GM12878 (cell line): ENCODE results near the gene IRF9. TPM values are rescaled to one million over a fixed set of nuclear protein-coding genes. Genes with fewer than 3 reads are reported as not detected.

Experiments
- BCLAF1 ChIP-seq: fragments of 450-650 bp; IDR thresholded peaks from 2 replicates; pipeline ENCODE4 v1.6.1; 2017; ENCODE audit warnings: antibody characterized with exemption, mild to moderate bottlenecking, moderate library complexity
- CEBPB ChIP-seq, 2 experiments: fragments of 150-350 bp in 1 of 2; IDR thresholded peaks; 2 replicates each; pipeline ENCODE4 v1.6.1; 2012 to 2014; ENCODE audit warnings: low read depth in 2 of 2, low read length in 2 of 2, borderline replicate concordance in 1 of 2, inconsistent platforms in 1 of 2
- CTCF ChIP-seq, 3 experiments: IDR thresholded peaks in 2 of 3; conservative IDR thresholded peaks in 1 of 3; 2 replicates each; pipeline ENCODE4 v1.5.1; 2011; ENCODE audit warnings: low read depth in 3 of 3, low read length in 3 of 3, mild to moderate bottlenecking in 3 of 3, control low read depth in 2 of 3, moderate library complexity in 2 of 3, inconsistent platforms in 1 of 3, mixed read lengths in 1 of 3; ENCODE audit not compliant: control insufficient read depth in 2 of 3, insufficient read depth in 1 of 3; ENCODE audit errors: extremely low read depth in 1 of 3
- ETV6 ChIP-seq, 2 experiments: fragments of 450-650 bp in 1 of 2; IDR thresholded peaks in 1 of 2; conservative IDR thresholded peaks in 1 of 2; 2 replicates each; pipeline ENCODE4 v1.6.1; 2014; ENCODE audit warnings: antibody characterized with exemption in 1 of 2, borderline replicate concordance in 1 of 2, low read depth in 1 of 2, mild to moderate bottlenecking in 1 of 2, moderate library complexity in 1 of 2
- IKZF1 ChIP-seq: fragments of 450-650 bp; conservative IDR thresholded peaks from 2 replicates; pipeline ENCODE4 v1.6.1; 2017; ENCODE audit warnings: antibody characterized with exemption, mild to moderate bottlenecking
- IKZF2 ChIP-seq, 2 experiments: fragments of 450-650 bp; IDR thresholded peaks; 2 replicates each; pipeline ENCODE4 v1.6.1; 2017; ENCODE audit warnings: mild to moderate bottlenecking in 2 of 2, moderate library complexity in 2 of 2
- KDM1A ChIP-seq: fragments of 200-600 bp; sonication (generic); IDR thresholded peaks from 2 replicates; pipeline ENCODE4 v1.6.1; 2016; ENCODE audit warnings: borderline replicate concordance
- NFYA ChIP-seq: IDR thresholded peaks from 2 replicates; pipeline ENCODE4 v1.6.1; 2011; ENCODE audit warnings: low read depth, mild to moderate bottlenecking, low read length, improper control_type of control experiment, borderline replicate concordance
- RAD51 ChIP-seq: fragments of 450-650 bp; IDR thresholded peaks from 2 replicates; pipeline ENCODE4 v1.6.1; 2016; ENCODE audit warnings: moderate library complexity, mild to moderate bottlenecking, inconsistent platforms
- SIX5 ChIP-seq: IDR thresholded peaks from 2 replicates; pipeline ENCODE4 v1.6.1; 2011; ENCODE audit warnings: mild to moderate bottlenecking, low read depth, low read length, moderate library complexity; ENCODE audit not compliant: severe bottlenecking
- SREBF2 ChIP-seq: IDR thresholded peaks from 2 replicates; pipeline ENCODE4 v1.6.1; 2012; ENCODE audit warnings: mild to moderate bottlenecking, low read length
- SUPT20H ChIP-seq: IDR thresholded peaks from 2 replicates; pipeline ENCODE4 v1.6.1; 2011; ENCODE audit warnings: low read depth, mild to moderate bottlenecking, low read length, moderate library complexity, borderline replicate concordance; ENCODE audit not compliant: control insufficient read depth
- YY1 ChIP-seq: IDR thresholded peaks from 2 replicates; pipeline ENCODE4 v1.6.1; 2011; ENCODE audit warnings: low read depth, mild to moderate bottlenecking, low read length
- ZNF217 ChIP-seq: fragments of 450-650 bp; IDR thresholded peaks from 2 replicates; pipeline ENCODE4 v1.6.1; 2017; ENCODE audit warnings: antibody characterized with exemption, mild to moderate bottlenecking
- polyA plus RNA-seq, 11 experiments: library from polyadenylated mRNA; depleted of rRNA in 4 of 11; unstranded in 6 of 11; stranded (reverse) in 5 of 11; fragments of >200 nt; fragmentation: Nextera tagmentation in 4 of 11; fragmentation: Illumina TruSeq in 1 of 11; extraction: Ambion mirVana in 4 of 11; extraction: Trizol in 1 of 11; gene quantifications; 1 replicate in 1 of 11; 2 replicates in 10 of 11; pipeline versions ENCODE4 v1.2.1 to v1.2.3, GENCODE V29; 2011 to 2016; ENCODE audit warnings: inconsistent platforms in 2 of 11, missing spikeins in 2 of 11, low read depth in 1 of 11
- total RNA-seq, 4 experiments: library from RNA; depleted of rRNA in 3 of 4; stranded (reverse); fragments of >200 nt in 3 of 4; fragmentation: Illumina TruSeq in 1 of 4; extraction: Trizol in 1 of 4; gene quantifications; 2 replicates each; pipeline versions ENCODE4 v1.2.1 to v1.2.3, GENCODE V29; 2013 to 2021
- TF ChIP-seq, protein P1 (sequence below): fragments of 450-650 bp; IDR thresholded peaks from 2 replicates; pipeline ENCODE4 v1.6.1; 2017; ENCODE audit warnings: mild to moderate bottlenecking, moderate library complexity
- TF ChIP-seq, protein P2 (sequence below): IDR thresholded peaks from 2 replicates; pipeline ENCODE4 v1.6.1; 2011; ENCODE audit warnings: low read depth, mild to moderate bottlenecking, low read length, moderate library complexity, borderline replicate concordance; ENCODE audit errors: extremely low read depth

Gene IRF9
- total and polyA plus RNA-seq, 10 of the 15 experiments (the other 5 are each of a cell fraction or from before 2014, with no cell fraction given) = 47.6 to 234 (median 148) TPM

DNA sequence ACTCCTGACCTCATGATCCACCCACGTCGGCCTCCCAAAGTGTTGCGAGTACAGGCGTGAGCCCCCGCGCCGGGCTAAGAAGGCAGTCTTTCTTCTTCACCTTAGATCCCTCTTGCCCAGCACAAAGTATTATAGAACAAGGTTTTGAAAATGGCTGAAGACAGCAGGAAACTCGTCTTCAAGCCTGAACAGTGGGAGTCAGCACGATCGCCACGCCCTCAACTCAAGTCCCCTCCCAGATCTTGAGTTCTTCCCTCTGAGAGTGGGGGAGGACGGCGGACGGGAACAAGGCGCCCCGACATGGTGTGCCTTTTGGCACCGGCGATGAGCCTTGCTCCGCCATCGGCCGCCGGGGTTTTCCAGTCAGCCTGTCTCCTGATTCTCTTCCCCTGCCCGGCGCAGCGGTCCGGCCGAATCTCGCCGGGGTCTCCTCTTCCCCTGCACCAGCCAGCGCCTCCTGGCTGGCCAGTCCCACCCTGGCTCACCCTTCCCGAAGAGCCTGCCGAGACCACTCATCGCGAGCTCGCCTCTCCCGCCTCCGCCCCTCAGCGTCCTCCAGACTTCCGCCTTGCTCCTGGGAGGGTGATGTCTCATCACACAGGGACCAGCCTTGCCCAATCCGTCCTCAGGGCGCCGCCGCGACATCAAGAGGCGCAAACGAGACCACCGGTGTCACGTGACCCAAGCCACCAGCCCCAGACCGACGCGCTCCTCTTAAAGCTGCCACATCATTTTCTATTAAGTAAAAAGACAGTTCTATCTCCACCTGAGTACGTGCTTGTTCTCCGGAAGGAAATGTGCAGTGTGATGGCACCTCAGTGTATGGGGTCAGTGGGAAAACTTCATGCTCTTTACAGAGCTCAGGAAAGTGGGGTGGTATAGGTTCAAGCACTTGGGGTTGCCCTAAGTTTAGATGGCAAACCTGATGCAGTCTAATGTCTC, 52.1 kb downstream of the IRF9 start, which contains the start of gene CHMP4A (continued):
- TF ChIP-seq NFYA (no peak), IKZF1 (peak; percentile 90), KDM1A (no peak), ZNF217 (no peak), BCLAF1 (no peak), CTCF (IDR thresholded peaks at IDR 0.05 in 2 of 3, conservative IDR thresholded peaks at IDR 0.05 in 1 of 3; ENCODE audit: control insufficient read depth in 2 of 3, extremely low read depth in 1 of 3, insufficient read depth in 1 of 3, low read depth in 3 of 3, low read length in 3 of 3) (no peak), SIX5 (peak; percentile 45), SUPT20H (no peak), SREBF2 (no peak), RAD51 (peak; percentile 100), ETV6 (conservative IDR thresholded peaks at IDR 0.05 in 1 of 2, IDR thresholded peaks at IDR 0.05 in 1 of 2; ENCODE audit: borderline replicate concordance in 1 of 2, low read depth in 1 of 2) (no peak), IKZF2 (IDR thresholded peaks at IDR 0.05) (peak; percentile 68 to 74; a peak in 3 of 4 replicates), YY1 (peak; percentile 79), CEBPB (IDR thresholded peaks at IDR 0.05; ENCODE audit: borderline replicate concordance in 1 of 2, low read depth in 2 of 2, low read length in 2 of 2) (no peak)
- TF ChIP-seq, protein P1, sequence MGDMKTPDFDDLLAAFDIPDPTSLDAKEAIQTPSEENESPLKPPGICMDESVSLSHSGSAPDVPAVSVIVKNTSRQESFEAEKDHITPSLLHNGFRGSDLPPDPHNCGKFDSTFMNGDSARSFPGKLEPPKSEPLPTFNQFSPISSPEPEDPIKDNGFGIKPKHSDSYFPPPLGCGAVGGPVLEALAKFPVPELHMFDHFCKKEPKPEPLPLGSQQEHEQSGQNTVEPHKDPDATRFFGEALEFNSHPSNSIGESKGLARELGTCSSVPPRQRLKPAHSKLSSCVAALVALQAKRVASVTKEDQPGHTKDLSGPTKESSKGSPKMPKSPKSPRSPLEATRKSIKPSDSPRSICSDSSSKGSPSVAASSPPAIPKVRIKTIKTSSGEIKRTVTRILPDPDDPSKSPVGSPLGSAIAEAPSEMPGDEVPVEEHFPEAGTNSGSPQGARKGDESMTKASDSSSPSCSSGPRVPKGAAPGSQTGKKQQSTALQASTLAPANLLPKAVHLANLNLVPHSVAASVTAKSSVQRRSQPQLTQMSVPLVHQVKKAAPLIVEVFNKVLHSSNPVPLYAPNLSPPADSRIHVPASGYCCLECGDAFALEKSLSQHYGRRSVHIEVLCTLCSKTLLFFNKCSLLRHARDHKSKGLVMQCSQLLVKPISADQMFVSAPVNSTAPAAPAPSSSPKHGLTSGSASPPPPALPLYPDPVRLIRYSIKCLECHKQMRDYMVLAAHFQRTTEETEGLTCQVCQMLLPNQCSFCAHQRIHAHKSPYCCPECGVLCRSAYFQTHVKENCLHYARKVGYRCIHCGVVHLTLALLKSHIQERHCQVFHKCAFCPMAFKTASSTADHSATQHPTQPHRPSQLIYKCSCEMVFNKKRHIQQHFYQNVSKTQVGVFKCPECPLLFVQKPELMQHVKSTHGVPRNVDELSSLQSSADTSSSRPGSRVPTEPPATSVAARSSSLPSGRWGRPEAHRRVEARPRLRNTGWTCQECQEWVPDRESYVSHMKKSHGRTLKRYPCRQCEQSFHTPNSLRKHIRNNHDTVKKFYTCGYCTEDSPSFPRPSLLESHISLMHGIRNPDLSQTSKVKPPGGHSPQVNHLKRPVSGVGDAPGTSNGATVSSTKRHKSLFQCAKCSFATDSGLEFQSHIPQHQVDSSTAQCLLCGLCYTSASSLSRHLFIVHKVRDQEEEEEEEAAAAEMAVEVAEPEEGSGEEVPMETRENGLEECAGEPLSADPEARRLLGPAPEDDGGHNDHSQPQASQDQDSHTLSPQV = no peak
- TF ChIP-seq, protein P2, sequence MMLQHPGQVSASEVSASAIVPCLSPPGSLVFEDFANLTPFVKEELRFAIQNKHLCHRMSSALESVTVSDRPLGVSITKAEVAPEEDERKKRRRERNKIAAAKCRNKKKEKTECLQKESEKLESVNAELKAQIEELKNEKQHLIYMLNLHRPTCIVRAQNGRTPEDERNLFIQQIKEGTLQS = peak; percentile 94
